NB4 (cell line): Measurements from ENCODE around the gene TMEM176B.

Experiments used
- CTCF ChIP-seq: IDR thresholded peaks from one replicate; pipeline ENCODE4 v1.5.1; 2012; ENCODE audit warnings: low read depth, low read length
- POLR2A ChIP-seq: IDR thresholded peaks from 2 replicates; pipeline ENCODE4 v1.6.1; 2011; ENCODE audit warnings: mild to moderate bottlenecking; ENCODE audit not compliant: insufficient read length; ENCODE audit errors: extremely low read depth

- no peak for TF ChIP-seq CTCF
- TF ChIP-seq POLR2A: no peak
These were observed 20.0 kb upstream of the TMEM176B start for GRCh38 chr7:150820148-150820547.
